ENCODE results near the gene LIN9. TPM values are rescaled to one million over a fixed set of nuclear protein-coding genes. Genes with fewer than 3 reads are reported as not detected.

The LIN9 gene
- total RNA-seq, 1 donor from 2014 or later, result 4.6 TPM

DNA sequence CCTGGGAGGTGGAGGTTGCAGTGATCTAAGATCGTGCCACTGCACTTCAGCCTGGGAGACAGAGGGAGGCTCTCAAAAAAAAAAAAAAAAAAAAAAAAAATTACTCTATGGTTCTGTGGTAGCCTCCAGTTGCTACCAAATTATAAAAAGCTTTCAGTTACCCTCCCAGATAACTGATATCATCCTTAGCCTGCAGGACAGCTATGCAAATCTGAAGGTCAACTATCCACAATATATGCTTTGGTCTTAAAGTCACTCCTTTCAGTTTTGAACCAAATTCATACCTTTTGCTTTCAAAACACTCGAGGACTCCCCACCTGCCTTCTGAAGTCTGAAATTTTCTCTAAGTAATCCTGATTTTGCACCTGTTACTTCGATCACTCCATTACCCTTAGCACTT, 82.4 kb downstream of the LIN9 start:
- H3K9me3 ChIP-seq, result no peaks in the 10 kb centered on the region
- H3K36me3 ChIP-seq, result no peaks in the 10 kb centered on the region
- H3K27me3 ChIP-seq, result peaks cover 19% of the 10 kb centered on the region
- TF ChIP-seq, protein P1, sequence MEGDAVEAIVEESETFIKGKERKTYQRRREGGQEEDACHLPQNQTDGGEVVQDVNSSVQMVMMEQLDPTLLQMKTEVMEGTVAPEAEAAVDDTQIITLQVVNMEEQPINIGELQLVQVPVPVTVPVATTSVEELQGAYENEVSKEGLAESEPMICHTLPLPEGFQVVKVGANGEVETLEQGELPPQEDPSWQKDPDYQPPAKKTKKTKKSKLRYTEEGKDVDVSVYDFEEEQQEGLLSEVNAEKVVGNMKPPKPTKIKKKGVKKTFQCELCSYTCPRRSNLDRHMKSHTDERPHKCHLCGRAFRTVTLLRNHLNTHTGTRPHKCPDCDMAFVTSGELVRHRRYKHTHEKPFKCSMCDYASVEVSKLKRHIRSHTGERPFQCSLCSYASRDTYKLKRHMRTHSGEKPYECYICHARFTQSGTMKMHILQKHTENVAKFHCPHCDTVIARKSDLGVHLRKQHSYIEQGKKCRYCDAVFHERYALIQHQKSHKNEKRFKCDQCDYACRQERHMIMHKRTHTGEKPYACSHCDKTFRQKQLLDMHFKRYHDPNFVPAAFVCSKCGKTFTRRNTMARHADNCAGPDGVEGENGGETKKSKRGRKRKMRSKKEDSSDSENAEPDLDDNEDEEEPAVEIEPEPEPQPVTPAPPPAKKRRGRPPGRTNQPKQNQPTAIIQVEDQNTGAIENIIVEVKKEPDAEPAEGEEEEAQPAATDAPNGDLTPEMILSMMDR (IDR thresholded peaks at IDR 0.05), result no peak
- H3K27ac ChIP-seq, result no peak overlapping the region
- DNase-seq (no peak), ATAC-seq (no peak)
- no peak overlapping the region for H3K4me3 ChIP-seq
- intact Hi-C loops (cut with DNase I), result no loop called here
- peaks cover 7% of the 10 kb centered on the region for H3K4me1 ChIP-seq

DNA sequence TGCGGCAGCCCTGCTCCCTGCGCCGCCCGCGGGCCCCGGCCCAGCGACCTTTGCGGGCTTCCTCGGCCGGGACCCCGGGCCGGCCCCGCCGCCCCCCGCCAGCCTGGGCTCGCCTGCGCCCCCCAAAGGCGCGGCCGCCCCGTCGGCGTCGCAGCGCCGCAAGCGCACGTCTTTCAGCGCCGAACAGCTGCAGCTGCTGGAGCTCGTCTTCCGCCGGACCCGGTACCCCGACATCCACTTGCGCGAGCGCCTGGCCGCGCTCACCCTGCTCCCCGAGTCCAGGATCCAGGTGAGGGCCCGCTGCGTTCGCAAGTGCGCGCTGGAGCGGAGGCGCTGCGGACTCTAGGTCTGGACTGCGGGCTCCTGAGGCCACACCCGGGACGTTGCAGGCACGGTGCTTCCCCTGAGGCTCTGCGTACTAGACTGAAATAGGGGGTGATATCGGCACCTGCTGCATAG, 85.1 kb downstream of the LIN9 start:
- Histone ChIP-seq H3K9me3 (no peaks in the 10 kb centered on the region), H3K27me3 (peaks cover 19% of the 10 kb centered on the region), H3K4me1 (peaks cover 7% of the 10 kb centered on the region), H3K27ac (no peak overlapping the region), H3K4me3 (peak overlapping the region; percentile 49), H3K36me3 (no peaks in the 10 kb centered on the region)
- intact Hi-C loops (cut with DNase I), result no loop called here
- TF ChIP-seq, protein P1 (IDR thresholded peaks at IDR 0.05), result no peak
- ATAC-seq, result peak; percentile 51
- peak; percentile 69 for DNase-seq

DNA sequence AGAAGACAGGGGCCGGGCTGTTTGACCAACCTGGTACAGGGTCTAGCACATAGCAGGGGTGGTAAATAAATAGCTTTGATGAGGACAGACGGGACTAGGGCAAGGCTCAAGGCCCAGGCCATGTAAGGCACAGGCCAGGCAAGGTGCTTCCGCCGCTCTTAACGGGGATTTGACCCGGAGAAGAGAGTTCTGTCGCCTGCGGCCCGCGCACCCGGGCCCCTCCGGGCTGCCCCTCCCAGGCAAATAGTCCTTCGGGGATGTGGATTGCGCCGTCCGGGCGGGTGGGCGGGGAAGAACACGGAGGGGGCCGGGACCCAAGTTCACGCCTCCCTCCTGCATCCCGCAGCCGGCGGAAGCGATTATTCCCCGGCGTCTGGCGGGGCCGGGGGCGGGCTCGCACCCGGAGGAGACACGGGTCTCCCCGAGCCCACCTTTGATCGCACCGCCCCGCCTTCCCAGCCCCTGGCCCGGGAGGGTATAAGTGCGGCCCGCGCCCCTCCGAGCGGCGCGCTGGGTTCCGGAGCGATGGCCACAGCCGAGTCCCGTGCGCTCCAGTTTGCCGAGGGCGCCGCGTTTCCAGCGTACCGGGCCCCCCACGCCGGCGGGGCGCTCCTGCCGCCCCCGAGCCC, 85.7 kb downstream of the LIN9 start, which contains the start of gene MIXL1:
Gene MIXL1 (plus strand): TSS at position 508 of the 629 bp plus-strand sequence. CDS start 18 bp downstream, at position 526.
- intact Hi-C loops (cut with DNase I), result no loop called here
- Histone ChIP-seq H3K27me3 (peaks cover 19% of the 10 kb centered on the region), H3K4me3 (peak within 1 kb of the TSS; percentile 49), H3K27ac (no peak within 1 kb of the TSS), H3K4me1 (peaks cover 7% of the 10 kb centered on the region), H3K36me3 (no peaks in the 10 kb centered on the region), H3K9me3 (no peaks in the 10 kb centered on the region)
- DNase-seq (no peak), ATAC-seq (peak; percentile 41)
- TF ChIP-seq, protein P1 (IDR thresholded peaks at IDR 0.05), result no peak

DNA sequence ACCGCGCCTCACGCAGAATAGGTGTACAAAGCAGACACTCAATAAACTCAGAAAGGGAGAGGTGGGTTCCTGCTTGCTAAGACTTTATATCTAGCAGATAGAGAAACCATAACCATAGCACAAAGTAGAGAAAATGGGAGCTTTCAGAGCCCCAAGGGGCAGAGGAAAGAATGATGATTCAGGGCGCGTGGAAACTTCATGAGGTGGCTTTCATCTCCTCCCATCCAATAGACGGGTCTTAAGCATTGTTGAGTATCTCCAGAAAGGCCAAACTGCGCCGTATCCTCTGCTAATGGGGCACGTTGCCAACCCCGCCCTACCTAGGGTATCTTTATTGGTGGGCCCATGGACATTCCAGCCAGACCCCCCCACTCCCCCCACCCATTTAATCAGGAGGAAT, 86.3 kb downstream of the LIN9 start:
- Histone ChIP-seq H3K4me3 (no peak overlapping the region), H3K36me3 (no peaks in the 10 kb centered on the region), H3K27ac (no peak overlapping the region), H3K27me3 (peaks cover 19% of the 10 kb centered on the region), H3K9me3 (no peaks in the 10 kb centered on the region), H3K4me1 (peaks cover 7% of the 10 kb centered on the region)
- intact Hi-C loops (cut with DNase I), result no loop called here
- ATAC-seq, result no peak
- TF ChIP-seq, protein P1 (IDR thresholded peaks at IDR 0.05), result no peak
- DNase-seq, result no peak

DNA sequence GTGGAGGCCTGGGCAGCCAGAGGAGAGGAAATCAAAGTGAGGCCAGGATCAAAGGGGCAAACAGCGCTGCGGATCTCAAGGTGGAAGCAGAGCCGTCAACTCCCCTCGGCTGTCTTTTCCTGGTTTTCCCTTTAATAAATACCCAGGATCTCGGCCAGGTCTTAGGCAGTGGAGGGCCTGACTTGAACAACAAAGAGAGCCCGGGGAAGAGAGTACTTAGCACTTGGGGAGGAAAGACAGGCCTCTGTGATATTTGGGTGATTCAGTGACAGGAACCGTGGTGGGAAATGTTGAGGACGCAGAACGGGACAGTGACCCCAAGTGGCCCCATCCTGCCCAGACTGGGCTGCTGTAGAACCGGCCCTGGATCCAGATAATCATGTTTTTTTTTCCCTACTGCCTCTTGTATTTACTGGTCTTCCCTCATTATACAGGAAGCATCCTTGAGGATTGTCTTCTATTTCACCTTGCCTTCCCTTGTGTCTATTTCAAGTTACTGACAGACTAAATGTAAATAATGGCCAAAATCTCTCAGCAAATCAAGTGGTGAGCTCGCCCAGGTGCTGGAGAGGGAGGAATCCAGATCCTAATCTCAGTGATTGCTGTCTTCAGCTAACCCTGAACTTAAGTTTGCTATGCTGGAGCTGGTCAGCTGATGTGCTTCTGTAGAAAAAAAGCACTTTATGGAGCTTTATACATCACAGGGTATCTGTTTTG, 88.3 kb downstream of the LIN9 start:
- peaks cover 7% of the 10 kb centered on the region for H3K4me1 ChIP-seq
- DNase-seq, result no peak
- intact Hi-C loops (cut with DNase I), result no loop called here
- H3K4me3 ChIP-seq, result no peak overlapping the region
- no peak overlapping the region for H3K27ac ChIP-seq
- H3K36me3 ChIP-seq, result no peaks in the 10 kb centered on the region
- TF ChIP-seq, protein P1 (IDR thresholded peaks at IDR 0.05), result no peak
- no peak for ATAC-seq
- no peaks in the 10 kb centered on the region for H3K9me3 ChIP-seq
- peaks cover 19% of the 10 kb centered on the region for H3K27me3 ChIP-seq
